GM12878 (cell line): ENCODE results near the gene MT1B. TPM values are rescaled to one million over a fixed set of nuclear protein-coding genes. Genes with fewer than 3 reads are reported as not detected.

Source experiments
- BACH1 ChIP-seq: fragments of 450-650 bp; IDR thresholded peaks from 2 replicates; pipeline ENCODE4 v1.6.1; 2017; ENCODE audit warnings: mild to moderate bottlenecking, borderline replicate concordance
- KAT2A ChIP-seq: conservative IDR thresholded peaks from 2 replicates; pipeline ENCODE4 v1.6.1; 2011; ENCODE audit warnings: low read depth, low read length; ENCODE audit not compliant: control insufficient read depth
- REST ChIP-seq: IDR thresholded peaks from 2 replicates; pipeline ENCODE4 v1.6.1; 2012; ENCODE audit warnings: mild to moderate bottlenecking, low read depth, low read length
- ZBTB40 ChIP-seq: fragments of 450-650 bp; IDR thresholded peaks from 2 replicates; pipeline ENCODE4 v1.6.1; 2016; ENCODE audit warnings: mild to moderate bottlenecking, moderate library complexity, borderline replicate concordance
- polyA plus RNA-seq, 11 experiments: library from polyadenylated mRNA; depleted of rRNA in 4 of 11; unstranded in 6 of 11; stranded (reverse) in 5 of 11; fragments of >200 nt; fragmentation: Nextera tagmentation in 4 of 11; fragmentation: Illumina TruSeq in 1 of 11; extraction: Ambion mirVana in 4 of 11; extraction: Trizol in 1 of 11; gene quantifications; 1 replicate in 1 of 11; 2 replicates in 10 of 11; pipeline versions ENCODE4 v1.2.1 to v1.2.3, GENCODE V29; 2011 to 2016; ENCODE audit warnings: inconsistent platforms in 2 of 11, missing spikeins in 2 of 11, low read depth in 1 of 11
- total RNA-seq, 4 experiments: library from RNA; depleted of rRNA in 3 of 4; stranded (reverse); fragments of >200 nt in 3 of 4; fragmentation: Illumina TruSeq in 1 of 4; extraction: Trizol in 1 of 4; gene quantifications; 2 replicates each; pipeline versions ENCODE4 v1.2.1 to v1.2.3, GENCODE V29; 2013 to 2021
- TF ChIP-seq, protein P1 (sequence below): fragments of 450-650 bp; formaldehyde crosslinking; IDR thresholded peaks from 2 replicates; pipeline ENCODE4 v1.4.0; 2022; ENCODE audit warnings: mild to moderate bottlenecking, moderate library complexity
- TF ChIP-seq, protein P2 (sequence below): fragments of 450-650 bp; IDR thresholded peaks from 2 replicates; pipeline ENCODE4 v1.6.1; 2018; ENCODE audit warnings: mild to moderate bottlenecking, low read depth, moderate library complexity; ENCODE audit not compliant: partially characterized antibody

Gene MT1B
- total and polyA plus RNA-seq, 10 of the 15 experiments (the other 5 are each of a cell fraction or from before 2014, with no cell fraction given), result not detected

DNA sequence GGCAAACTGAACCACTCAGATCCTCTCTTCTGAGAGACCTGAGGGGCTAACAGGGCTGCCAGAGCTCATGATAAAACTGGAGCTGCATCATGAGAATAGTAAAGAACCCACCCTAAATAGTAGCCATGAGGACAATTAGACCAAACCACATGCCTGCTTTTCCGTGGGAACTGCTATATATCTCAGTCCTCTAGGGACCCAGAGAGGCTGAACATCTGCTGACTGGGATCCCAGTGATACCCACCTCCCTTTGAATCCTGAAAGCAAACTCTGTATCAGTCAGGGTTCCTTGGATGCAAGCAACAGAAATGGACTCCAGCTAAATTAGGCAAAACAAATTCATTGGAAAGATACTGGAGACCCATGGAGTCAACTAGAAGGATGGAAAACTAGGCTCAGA is 37.1 kb downstream of the MT1B start (continued):
- TF ChIP-seq, protein P1, sequence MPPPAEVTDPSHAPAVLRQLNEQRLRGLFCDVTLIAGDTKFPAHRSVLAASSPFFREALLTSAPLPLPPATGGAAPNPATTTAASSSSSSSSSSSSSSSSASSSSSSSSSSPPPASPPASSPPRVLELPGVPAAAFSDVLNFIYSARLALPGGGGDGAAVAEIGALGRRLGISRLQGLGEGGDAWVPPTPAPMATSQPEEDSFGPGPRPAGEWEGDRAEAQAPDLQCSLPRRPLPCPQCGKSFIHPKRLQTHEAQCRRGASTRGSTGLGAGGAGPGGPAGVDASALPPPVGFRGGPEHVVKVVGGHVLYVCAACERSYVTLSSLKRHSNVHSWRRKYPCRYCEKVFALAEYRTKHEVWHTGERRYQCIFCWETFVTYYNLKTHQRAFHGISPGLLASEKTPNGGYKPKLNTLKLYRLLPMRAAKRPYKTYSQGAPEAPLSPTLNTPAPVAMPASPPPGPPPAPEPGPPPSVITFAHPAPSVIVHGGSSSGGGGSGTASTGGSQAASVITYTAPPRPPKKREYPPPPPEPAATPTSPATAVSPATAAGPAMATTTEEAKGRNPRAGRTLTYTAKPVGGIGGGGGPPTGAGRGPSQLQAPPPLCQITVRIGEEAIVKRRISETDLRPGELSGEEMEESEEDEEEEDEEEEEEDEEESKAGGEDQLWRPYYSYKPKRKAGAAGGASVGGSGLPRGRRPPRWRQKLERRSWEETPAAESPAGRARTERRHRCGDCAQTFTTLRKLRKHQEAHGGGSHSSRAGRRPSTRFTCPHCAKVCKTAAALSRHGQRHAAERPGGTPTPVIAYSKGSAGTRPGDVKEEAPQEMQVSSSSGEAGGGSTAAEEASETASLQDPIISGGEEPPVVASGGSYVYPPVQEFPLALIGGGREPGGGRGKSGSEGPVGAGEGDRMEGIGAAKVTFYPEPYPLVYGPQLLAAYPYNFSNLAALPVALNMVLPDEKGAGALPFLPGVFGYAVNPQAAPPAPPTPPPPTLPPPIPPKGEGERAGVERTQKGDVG (CRISPR knock-in tag), result no peak
- TF ChIP-seq BACH1 (no peak), REST (no peak), KAT2A (no peak), ZBTB40 (no peak)
- TF ChIP-seq, protein P2, sequence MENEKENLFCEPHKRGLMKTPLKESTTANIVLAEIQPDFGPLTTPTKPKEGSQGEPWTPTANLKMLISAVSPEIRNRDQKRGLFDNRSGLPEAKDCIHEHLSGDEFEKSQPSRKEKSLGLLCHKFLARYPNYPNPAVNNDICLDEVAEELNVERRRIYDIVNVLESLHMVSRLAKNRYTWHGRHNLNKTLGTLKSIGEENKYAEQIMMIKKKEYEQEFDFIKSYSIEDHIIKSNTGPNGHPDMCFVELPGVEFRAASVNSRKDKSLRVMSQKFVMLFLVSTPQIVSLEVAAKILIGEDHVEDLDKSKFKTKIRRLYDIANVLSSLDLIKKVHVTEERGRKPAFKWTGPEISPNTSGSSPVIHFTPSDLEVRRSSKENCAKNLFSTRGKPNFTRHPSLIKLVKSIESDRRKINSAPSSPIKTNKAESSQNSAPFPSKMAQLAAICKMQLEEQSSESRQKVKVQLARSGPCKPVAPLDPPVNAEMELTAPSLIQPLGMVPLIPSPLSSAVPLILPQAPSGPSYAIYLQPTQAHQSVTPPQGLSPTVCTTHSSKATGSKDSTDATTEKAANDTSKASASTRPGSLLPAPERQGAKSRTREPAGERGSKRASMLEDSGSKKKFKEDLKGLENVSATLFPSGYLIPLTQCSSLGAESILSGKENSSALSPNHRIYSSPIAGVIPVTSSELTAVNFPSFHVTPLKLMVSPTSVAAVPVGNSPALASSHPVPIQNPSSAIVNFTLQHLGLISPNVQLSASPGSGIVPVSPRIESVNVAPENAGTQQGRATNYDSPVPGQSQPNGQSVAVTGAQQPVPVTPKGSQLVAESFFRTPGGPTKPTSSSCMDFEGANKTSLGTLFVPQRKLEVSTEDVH, result no peak
